Measurements from ENCODE around the gene PHOX2A.

- TF ChIP-seq CTCF (IDR thresholded peaks at IDR 0.05; ENCODE audit: insufficient read depth, low read length) = no peak
- no peak for TF ChIP-seq POLR2AphosphoS5 (IDR thresholded peaks at IDR 0.05; ENCODE audit: low read depth)
- TF ChIP-seq REST (IDR thresholded peaks at IDR 0.05; ENCODE audit: insufficient replicate concordance, low read depth) = no peak
- no peak for TF ChIP-seq SPI1 (IDR thresholded peaks at IDR 0.05; ENCODE audit: borderline replicate concordance, low read depth)
- TF ChIP-seq GABPA (IDR thresholded peaks at IDR 0.05; ENCODE audit: low read depth) = no peak
Observed at GRCh38 chr11:72236083-72236697, 7.8 kb downstream of the PHOX2A start.
